Dermis microvascular lymphatic vessel endothelial cell (primary cell): ENCODE data around the gene PML. TPM values are rescaled to one million over a fixed set of nuclear protein-coding genes. Genes with fewer than 3 reads are reported as not detected.
A peak's percentile ranks its signal among the peaks of the same experiment; 100 is the strongest.
"Not testable (repeated sequence)": the region's sequence is repeated elsewhere in the genome, so short reads cannot be mapped to it uniquely, and the experiment has no call there.

Experiments used
- DNase-seq, 2 donors: peaks; one replicate each; pipeline versions ENCODE4 v3.0.0 to v3.0.0-alpha.2; 2010; ENCODE audit warnings: low read depth in 2 of 2
- total RNA-seq: library from RNA; depleted of rRNA; stranded (reverse); fragments of >200 nt; gene quantifications from 2 replicates; pipeline ENCODE4 v1.2.1, GENCODE V29; 2014

The PML gene
- total RNA-seq, 1 donor from 2014 or later: 28.9 TPM

GRCh38 chr15:74037171-74038117, 42.9 kb downstream of the PML start:
- DNase-seq: no peak

DNA sequence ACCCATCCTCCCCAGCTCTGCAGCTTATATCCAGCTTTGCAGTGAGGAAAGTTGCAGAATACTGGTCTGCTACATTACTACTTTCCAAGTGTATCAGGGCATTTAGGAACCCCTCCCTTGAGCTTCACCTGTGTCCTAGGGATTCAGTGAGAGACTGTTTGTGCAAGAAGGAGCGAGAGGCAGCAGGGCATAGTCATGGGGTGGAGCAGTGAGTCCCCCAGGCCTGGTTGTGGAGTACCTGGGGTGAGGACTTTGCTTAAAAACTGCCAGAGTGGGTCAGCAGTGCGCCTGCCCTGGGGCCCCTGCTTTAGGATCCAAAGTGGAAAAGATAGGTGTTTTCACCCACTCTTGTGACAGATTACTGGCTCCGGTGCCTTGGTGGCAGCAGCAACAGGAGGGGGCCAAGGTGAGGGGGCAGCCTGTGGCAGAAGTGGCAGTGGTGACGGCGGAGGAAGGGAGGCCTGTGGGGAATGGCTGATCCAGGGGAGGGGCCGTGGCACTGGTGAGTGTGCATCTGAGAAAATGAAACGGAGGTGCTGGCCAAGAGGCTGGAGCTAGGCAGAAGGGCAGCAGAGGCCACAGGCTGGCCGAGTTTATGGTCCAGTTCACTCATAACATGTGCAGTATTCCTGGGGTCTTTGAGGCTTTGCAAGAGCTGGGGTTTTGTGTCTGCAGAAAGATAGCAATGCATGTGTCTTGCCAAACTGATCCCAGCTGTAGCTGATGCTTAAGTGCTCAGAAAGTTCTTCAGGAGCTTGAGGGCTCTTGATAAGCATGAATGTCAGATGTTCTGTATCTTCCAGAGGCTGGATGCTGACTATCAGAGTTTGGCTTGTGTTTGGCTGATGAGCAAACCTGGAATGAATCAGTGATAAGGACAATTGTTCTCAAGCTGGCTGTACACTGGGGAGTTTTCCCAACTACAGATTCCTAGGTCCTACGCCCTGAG, 44.5 kb downstream of the PML start:
- DNase-seq: no peak

DNA sequence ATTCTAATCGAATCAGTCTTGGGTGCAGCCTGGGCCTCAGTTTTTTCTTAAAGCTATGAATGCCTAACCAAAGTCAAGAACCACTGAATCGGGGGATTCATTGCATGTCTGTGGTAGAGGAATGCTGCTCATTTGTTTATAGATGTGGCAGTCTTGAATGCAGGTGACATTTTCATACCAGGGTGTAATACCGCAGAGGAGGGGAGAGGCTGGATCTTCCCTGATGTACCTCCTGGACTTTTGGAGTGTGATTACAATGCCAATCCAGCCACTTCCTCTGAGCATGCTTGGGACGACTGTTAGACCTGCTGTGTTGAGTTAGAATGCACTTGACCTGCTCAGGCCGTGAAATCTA, 45.1 kb downstream of the PML start:
- no peak for DNase-seq

DNA sequence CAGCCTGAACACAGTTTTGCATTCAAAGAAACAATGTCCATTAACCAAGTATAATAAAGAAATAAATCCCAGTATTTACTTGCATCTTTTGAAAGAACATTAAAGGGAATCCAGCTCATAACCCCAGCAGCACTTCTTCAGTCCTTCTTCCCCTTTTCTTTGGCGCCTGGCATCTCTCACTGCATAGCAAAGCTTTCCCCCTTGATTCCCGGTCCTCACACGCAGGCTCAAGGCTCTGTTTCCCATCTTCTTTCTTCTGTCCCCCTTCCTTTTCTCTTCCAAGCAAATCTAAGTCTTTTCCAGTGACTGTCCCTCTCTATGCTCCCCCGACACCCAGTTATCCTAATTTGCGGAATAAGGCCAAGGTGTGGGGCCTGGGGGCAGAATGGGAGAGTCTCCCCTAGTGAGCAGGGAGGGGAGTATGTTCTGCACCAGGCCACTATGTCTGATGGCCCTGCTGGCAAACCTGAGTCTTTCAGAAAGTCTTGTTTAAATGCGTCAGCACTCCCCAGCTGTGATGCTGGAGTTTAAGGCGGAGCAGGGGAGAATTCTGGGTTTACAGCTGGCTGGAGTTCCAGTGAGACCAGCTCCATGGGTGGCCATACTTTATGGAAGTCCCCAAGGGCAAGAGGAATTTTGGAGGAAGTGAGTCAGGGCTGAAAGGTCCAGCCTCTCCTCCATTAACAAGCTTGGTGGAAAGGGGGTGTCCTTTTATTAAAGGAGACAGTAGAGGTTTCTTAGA, 45.8 kb downstream of the PML start:
- DNase-seq: peak in 1 of 2 donors; percentile 52

DNA sequence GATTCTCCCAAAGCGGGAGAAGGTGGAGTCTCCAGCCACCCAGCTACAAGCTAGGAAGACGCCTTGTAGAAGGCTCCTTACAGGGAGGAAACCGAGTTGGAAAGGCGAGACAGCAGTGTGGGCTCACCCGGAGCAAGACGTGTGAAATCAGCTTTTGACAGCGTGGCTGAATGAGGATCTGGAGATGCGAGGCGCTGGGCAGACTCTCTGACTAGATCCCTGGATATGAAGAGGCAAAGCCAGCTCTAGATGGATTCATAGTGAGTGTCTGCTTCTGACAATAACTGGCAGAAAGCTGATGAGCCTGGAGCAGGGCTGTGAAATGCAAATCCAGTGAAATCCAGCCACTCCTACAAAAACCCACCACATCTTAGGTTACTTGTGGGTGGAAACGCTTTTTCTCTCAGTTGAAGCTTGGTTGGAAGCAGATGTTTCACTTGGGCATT, 46.8 kb downstream of the PML start:
- DNase-seq: no peak

- no peak for DNase-seq
These were observed 47.4 kb downstream of the PML start for GRCh38 chr15:74041777-74042435.

GRCh38 chr15:74042603-74043424, 48.3 kb downstream of the PML start:
- no peak for DNase-seq

GRCh38 chr15:74043425-74044266, 49.1 kb downstream of the PML start:
- no peak for DNase-seq

DNA sequence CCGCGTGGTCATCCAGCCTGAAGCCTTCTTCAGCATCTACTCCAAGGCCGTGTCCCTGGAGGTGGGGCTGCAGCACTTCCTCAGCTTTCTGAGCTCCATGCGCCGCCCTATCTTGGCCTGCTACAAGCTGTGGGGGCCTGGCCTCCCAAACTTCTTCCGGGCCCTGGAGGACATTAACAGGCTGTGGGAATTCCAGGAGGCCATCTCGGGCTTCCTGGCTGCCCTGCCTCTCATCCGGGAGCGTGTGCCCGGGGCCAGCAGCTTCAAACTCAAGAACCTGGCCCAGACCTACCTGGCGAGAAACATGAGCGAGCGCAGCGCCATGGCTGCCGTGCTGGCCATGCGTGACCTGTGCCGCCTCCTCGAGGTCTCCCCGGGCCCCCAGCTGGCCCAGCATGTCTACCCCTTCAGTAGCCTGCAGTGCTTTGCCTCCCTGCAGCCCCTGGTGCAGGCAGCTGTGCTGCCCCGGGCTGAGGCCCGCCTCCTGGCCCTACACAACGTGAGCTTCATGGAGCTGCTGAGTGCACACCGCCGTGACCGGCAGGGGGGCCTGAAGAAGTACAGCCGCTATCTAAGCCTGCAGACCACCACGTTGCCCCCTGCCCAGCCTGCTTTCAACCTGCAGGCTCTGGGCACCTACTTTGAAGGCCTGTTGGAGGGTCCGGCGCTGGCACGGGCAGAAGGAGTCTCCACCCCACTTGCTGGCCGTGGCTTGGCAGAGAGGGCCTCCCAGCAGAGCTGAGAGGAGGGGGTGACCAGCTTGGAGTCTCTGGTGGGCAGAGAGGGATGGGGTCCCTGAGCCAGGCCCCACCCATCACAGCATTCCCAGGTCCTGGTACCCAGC, 50.0 kb downstream of the PML start:
- DNase-seq: no peak

DNA sequence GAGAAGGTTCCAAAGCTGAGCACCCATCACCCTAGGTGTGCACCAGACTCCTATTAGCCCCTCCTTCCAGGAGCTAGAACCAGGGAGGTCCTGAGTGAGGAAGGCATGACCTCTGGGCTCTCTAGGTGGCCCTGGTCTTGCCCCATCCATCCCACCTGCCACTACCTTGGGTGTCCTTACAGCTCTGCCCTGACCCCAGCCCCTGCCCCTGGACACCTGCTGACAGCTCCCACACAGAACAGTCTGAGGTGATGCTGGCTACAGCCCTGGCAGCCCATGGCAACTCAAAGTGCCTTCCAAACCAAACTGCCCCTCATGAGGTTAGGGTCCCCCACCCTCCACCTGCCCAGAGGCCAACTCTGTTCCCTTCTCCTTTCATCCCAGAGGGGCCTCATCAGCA, 50.7 kb downstream of the PML start:
- DNase-seq: no peak

GRCh38 chr15:74045636-74046274, 51.2 kb downstream of the PML start:
- no peak for DNase-seq

DNA sequence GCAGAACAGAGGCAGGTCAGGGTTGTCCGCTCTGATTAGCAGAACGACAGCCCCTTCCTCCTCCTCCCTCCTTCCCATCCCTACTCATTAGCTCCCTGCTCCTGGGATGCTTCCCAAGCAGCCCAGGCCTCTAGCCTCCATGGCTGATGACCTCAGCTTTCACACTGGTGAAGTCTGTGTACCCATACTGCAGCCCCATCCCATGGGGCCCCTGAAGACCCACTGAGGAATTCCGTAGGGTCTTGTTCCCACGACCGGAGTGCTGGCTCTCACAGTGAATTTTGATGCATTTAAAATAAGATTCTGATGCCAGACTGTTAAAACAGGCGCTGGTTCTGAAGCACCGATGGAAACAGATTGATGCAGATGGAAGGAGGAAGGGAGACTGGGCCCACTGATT, 51.8 kb downstream of the PML start:
- no peak for DNase-seq

DNA sequence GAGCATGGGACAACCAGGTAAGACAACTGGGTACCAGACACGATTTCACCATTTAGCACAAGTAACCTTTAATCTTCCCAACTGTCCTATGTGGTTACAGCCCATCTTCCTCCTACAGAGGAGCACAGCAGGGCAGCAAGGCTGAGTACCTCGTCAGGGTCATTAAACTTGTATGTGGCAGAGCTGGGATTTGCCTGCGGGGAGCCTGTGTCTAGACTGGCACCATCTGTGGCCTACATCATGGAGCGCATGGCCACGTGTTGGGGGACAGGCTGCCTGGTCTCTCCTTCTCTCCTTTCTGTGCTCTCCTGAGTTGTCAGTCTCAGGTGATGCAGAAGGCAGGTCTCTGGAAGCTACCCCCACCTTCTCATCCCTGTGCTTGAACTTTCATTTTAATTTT, 55.6 kb downstream of the PML start:
- no peak for DNase-seq

DNA sequence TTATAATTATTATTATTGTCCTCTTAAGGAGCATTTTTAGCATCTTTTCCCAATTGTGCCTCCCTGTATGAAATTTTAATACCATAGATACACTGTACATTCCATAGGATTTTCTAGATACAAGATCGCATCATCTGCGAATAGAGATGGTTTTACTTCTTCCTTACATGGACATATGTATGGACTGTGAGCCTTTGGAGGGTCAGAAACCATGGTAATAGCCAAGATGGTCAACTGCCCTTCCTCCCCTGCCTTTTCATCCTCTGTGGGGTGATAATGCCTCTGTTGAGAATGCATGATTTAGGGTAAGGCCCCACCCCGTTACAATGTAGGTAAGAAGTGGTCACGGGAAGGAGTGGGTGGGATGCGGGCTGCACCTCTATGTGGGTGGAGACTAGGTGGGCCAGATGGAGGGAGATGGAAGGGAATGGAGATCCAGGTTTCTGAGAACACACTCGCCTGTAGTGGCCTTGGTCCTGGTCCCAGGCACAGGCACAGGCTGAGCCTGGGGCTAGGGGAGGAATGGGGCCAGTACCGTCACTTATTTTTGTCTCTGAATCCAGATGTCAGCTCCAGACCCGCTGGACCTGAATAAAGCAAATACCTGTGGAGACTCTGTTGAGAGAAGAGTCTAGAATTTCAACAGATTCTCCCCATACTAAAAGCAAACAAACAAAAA, 56.2 kb downstream of the PML start:
- DNase-seq: no peak

- not testable (repeated sequence) for DNase-seq
These were observed 58.0 kb downstream of the PML start for GRCh38 chr15:74052271-74053260.

GRCh38 chr15:74053517-74053916, 59.0 kb downstream of the PML start:
- DNase-seq: no peak
